Measurements from ENCODE around the gene CEP290.

CEP290 gene

DNA sequence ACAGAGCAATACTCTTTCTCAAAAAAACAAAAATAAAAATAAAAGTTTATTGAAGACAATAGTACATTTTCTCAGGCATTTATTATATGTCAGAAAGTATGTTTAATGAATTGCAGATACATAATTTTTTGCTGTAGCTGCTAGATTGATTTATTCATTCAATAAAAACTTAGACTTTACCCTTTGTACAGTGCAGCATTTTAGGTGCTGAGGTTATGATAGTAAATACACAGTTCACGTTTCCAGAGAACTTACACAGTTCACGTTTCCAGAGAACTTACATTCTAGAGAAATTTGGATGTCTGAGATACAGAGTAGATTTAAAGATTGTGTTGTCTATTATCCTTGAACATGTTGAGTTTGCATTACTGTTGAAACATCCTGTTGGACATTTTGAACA lies 25.5 kb upstream of the CEP290 start:
- in situ Hi-C loops (cut with MboI; ENCODE audit: low sequenced_read_pairs, unreplicated experiment), result loop anchor here (25.0 kb wide), 1 partner anchor 820 kb away; no protein-coding TSS in a partner anchor
- DNase-seq (ENCODE audit: low spot score), result no peak
- TF ChIP-seq, protein P1, sequence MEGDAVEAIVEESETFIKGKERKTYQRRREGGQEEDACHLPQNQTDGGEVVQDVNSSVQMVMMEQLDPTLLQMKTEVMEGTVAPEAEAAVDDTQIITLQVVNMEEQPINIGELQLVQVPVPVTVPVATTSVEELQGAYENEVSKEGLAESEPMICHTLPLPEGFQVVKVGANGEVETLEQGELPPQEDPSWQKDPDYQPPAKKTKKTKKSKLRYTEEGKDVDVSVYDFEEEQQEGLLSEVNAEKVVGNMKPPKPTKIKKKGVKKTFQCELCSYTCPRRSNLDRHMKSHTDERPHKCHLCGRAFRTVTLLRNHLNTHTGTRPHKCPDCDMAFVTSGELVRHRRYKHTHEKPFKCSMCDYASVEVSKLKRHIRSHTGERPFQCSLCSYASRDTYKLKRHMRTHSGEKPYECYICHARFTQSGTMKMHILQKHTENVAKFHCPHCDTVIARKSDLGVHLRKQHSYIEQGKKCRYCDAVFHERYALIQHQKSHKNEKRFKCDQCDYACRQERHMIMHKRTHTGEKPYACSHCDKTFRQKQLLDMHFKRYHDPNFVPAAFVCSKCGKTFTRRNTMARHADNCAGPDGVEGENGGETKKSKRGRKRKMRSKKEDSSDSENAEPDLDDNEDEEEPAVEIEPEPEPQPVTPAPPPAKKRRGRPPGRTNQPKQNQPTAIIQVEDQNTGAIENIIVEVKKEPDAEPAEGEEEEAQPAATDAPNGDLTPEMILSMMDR (IDR thresholded peaks at IDR 0.05; ENCODE audit: borderline replicate concordance, control extremely low read depth, extremely low read depth, insufficient read depth, missing control alignments), result no peak

DNA sequence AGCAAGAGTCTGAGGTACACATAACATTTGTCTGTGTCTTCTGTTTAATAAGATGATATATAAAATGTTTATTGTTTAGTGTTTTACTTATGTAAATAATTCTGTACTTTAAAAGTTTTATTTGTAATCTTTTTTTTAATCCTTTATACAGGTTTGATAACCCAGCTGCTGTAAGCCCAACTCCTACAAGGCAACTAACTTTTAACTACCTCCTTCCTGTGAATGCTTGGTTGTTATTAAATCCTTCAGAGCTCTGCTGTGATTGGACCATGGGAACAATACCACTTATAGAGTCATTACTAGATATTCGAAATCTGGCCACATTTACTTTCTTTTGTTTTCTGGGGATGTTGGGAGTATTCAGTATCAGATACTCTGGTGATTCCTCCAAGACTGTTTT lies 24.3 kb upstream of the CEP290 start:
- in situ Hi-C loops (cut with MboI; ENCODE audit: low sequenced_read_pairs, unreplicated experiment), result loop anchor here (25.0 kb wide), 1 partner anchor 821 kb away; no protein-coding TSS in a partner anchor
- TF ChIP-seq, protein P1 (IDR thresholded peaks at IDR 0.05; ENCODE audit: borderline replicate concordance, control extremely low read depth, extremely low read depth, insufficient read depth, missing control alignments), result no peak
- DNase-seq (ENCODE audit: low spot score), result no peak

DNA sequence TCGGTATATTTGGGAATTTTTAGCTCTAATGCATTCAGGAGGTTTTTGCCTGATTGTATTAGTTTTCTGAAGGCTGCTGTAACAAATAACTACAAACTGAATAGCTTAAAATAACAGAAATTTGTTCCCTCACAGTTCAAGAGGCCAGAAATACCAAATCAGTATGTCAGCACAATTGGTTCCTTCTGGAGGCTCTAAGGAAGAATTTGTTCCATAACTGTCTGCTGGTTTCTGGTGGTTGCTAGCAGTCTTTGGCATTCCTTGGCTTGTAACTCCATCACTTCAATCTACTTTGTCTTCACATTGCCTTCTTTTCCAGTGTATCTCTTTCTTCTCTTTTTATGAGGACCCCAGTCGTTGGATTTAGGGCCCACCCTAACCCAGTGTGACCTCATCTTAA lies 21.5 kb upstream of the CEP290 start:
- in situ Hi-C loops (cut with MboI; ENCODE audit: low sequenced_read_pairs, unreplicated experiment), result loop anchor here (25.0 kb wide), 1 partner anchor 824 kb away; no protein-coding TSS in a partner anchor
- TF ChIP-seq, protein P1 (IDR thresholded peaks at IDR 0.05; ENCODE audit: borderline replicate concordance, control extremely low read depth, extremely low read depth, insufficient read depth, missing control alignments), result no peak
- no peak for DNase-seq (ENCODE audit: low spot score)

DNA sequence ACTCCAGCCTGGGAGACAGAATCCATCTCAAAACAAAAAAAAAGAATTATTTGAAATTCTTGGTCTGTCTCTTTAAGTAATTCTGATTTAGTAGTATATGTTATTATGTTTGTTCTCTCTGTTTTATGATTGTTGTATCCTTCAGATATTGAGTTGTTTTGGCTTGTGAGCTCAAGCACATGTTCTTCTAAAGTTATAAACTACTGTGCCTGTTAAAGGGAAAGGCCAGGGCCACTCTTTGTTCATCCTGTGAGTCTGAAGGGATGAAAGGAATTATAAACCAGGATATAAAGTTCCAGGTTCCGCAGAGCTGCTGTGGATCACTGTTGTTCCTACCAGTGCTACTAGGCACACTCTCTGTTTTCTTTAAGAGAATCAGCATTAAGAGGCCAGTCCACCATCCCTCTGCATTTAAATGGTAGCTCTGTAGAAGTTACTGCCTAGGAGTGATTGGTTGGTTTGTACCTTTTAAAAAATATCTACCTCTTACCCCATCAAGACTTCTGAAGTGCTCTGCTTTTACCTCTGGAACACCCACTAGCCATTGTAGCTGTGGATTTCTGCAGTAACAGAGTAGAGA lies 14.3 kb upstream of the CEP290 start:
- in situ Hi-C loops (cut with MboI; ENCODE audit: low sequenced_read_pairs, unreplicated experiment), result loop anchor here (25.0 kb wide), 1 partner anchor 831 kb away; no protein-coding TSS in a partner anchor
- DNase-seq (ENCODE audit: low spot score), result no peak
- TF ChIP-seq, protein P1 (IDR thresholded peaks at IDR 0.05; ENCODE audit: borderline replicate concordance, control extremely low read depth, extremely low read depth, insufficient read depth, missing control alignments), result no peak

DNA sequence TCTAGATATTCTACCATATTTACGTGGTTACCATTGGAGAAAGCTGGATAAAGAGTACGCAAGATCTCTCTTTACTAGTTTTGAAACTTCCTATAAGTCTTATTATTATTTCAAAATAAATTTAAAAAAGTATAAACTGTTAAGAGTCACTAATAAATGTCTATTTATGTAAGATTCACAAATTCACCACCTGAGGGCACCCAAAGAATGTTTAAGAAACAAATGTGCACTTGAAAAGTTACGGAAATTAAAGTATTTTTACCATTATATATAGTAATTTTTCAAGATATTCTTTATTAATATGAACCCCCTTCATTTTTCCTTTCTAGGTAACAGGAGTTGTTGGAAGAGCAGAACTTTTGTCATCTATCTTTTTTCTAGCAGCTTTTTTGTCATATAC lies 12.1 kb upstream of the CEP290 start:
- TF ChIP-seq, protein P1 (IDR thresholded peaks at IDR 0.05; ENCODE audit: borderline replicate concordance, control extremely low read depth, extremely low read depth, insufficient read depth, missing control alignments), result peak; percentile 15
- in situ Hi-C loops (cut with MboI; ENCODE audit: low sequenced_read_pairs, unreplicated experiment), result loop anchor here (25.0 kb wide), 1 partner anchor 833 kb away; no protein-coding TSS in a partner anchor
- no peak for DNase-seq (ENCODE audit: low spot score)

DNA sequence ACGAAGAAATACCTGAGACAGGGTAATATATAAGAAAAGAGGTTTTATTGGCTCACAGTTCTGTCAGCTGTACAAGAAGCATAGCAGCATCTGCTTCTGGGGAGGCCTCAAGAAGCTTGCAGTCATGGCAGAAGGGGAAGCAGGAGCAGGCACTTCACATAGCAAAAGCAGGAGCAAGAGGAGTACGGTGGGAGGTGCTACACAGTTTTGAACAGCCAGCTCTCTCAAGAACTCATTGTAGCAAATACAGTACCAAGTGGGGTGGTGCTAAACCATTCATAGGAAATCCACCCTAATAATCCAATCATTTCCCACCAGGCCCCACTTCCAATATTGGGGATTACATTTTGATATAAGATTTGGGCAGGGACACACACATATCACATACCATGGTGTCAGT lies 8.2 kb upstream of the CEP290 start:
- TF ChIP-seq, protein P1 (IDR thresholded peaks at IDR 0.05; ENCODE audit: borderline replicate concordance, control extremely low read depth, extremely low read depth, insufficient read depth, missing control alignments), result no peak
- in situ Hi-C loops (cut with MboI; ENCODE audit: low sequenced_read_pairs, unreplicated experiment), result loop anchor here (25.0 kb wide), 1 partner anchor 837 kb away; no protein-coding TSS in a partner anchor
- DNase-seq (ENCODE audit: low spot score), result no peak
